Measurements from ENCODE around the gene MRAP.
"Not testable (repeated sequence)": the region's sequence is repeated elsewhere in the genome, so short reads cannot be mapped to it uniquely, and the experiment has no call there.

MRAP gene

DNA sequence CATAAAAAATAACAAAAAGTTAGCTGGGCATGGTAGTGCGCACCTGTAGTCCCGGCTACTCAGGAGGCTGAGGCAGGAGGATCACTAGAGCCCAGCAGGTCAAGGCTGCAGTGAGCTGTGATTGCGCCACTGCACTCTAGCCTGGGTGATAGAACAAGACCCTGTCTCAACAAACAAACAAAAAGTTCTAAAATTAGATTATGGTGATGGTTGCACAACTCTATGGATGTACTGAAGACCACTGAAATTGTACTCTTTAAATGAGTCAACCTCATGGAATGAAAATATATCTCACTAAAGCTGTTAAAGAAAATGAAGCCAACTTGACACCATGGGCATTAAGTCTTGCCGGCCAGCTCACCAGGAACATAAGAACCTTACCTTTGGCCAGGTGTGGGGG lies 9.1 kb downstream of the MRAP start:
- TF ChIP-seq, protein P1, sequence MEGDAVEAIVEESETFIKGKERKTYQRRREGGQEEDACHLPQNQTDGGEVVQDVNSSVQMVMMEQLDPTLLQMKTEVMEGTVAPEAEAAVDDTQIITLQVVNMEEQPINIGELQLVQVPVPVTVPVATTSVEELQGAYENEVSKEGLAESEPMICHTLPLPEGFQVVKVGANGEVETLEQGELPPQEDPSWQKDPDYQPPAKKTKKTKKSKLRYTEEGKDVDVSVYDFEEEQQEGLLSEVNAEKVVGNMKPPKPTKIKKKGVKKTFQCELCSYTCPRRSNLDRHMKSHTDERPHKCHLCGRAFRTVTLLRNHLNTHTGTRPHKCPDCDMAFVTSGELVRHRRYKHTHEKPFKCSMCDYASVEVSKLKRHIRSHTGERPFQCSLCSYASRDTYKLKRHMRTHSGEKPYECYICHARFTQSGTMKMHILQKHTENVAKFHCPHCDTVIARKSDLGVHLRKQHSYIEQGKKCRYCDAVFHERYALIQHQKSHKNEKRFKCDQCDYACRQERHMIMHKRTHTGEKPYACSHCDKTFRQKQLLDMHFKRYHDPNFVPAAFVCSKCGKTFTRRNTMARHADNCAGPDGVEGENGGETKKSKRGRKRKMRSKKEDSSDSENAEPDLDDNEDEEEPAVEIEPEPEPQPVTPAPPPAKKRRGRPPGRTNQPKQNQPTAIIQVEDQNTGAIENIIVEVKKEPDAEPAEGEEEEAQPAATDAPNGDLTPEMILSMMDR (IDR thresholded peaks at IDR 0.05; ENCODE audit: extremely low read depth, missing control alignments) = no peak
- DNase-seq (ENCODE audit: low spot score) = no peak

DNA sequence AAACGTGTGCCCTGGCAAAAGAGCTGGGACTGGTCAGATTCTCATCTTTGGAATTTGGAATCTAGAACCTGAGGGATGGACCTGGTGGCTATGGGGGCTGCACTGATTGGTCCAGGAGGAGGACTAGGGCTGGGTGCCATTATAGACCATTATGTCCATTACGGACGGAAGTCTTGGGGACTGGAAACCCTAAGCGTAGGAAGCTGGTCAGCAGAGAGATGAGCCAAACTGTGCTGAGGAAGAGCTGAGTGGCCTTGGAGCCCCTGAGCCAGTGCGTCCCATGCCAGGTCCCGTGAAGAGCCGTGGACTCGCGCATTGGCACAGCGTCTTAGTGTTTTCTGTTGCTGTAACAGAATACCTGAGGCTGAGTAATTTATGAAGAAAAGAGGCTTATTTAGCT lies 10.0 kb downstream of the MRAP start:
- no peak for DNase-seq (ENCODE audit: low spot score)
- TF ChIP-seq, protein P1 (IDR thresholded peaks at IDR 0.05; ENCODE audit: extremely low read depth, missing control alignments) = no peak

DNA sequence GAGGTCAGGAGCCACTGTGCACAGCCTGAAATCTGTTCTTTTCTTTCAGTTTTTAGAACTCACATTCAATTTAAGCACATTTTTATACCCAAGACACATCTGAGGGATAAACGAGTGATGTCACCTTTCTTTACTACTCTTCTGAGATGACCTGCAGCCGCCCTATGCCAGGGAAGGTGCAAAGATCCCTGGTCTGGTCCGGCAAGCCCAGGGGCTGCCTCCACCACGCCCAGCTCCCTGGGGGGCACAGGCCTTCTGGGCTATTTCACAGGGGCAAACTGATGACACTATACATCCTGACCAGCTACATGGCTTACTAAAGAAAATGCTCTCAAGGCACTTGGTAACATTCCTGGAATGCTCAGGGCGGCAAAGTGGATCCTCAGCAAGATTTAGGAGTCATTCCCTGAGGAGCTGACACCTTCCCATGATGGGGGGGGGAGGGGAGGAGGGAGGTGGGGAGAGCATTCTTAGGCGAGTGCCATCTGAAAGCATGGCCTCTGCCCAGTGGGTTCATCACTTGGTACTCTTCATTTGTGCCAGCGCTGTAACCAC lies 11.3 kb downstream of the MRAP start:
- no peak for DNase-seq (ENCODE audit: low spot score)
- TF ChIP-seq, protein P1 (IDR thresholded peaks at IDR 0.05; ENCODE audit: extremely low read depth, missing control alignments) = no peak

DNA sequence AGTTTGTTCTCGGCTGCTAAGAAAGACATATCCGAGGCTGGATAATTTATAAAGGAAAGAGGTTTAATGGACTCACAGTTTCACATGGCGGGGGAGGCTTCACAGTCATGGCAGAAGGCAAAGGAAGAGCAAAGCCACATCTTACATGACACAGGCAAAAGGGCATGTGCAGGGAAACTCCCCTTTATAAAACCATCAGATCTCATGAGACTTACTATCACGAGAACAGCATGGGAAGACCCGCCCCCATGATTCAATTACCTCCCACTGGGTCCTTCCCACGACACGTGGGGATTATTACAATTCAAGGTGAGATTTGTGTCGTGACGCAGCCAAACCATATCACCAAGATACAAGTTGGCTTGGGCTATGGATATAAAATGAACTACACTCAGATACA lies 12.3 kb downstream of the MRAP start:
- not testable (repeated sequence) for DNase-seq (ENCODE audit: low spot score)

DNA sequence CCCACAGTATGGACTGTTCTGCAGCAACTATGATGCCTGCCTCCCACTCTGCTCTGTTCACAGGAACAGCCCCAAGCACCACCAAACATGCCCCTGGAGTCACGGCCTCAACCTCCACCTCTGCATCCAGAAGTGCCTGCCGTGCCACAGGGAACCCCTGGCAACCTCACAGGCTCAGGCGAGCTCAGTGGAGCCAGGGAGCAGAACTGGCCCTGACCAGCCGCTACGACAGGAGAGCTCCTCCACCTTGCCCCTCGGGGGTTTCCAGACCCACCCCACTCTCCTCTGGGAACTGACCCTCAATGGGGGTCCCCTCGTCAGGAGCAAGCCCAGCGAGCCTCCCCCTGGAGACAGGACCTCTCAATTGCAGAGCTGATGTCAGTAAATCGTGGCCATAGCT lies 13.0 kb downstream of the MRAP start:
- DNase-seq (ENCODE audit: low spot score) = no peak
- TF ChIP-seq, protein P1 (IDR thresholded peaks at IDR 0.05; ENCODE audit: extremely low read depth, missing control alignments) = no peak

DNA sequence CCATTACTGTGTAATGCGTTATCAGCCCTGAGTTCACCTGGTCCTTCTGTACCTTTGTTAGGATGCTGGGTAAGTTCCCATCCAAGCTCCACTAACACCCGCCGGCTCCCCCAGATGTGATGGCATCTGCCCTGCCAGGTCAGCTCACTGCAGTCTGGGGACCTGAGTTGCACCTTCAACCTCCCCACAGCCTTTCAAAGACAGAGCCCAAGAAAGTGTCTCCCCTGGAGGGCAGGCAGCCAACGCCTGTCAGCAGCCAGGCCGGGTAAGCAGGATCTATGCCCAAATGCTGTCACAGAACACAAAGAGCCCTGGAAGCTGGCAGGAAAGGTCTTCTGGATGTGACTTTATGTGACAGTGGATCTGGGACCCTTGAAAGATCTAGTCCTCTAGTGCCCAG lies 13.7 kb downstream of the MRAP start:
- no peak for DNase-seq (ENCODE audit: low spot score)
- TF ChIP-seq, protein P1 (IDR thresholded peaks at IDR 0.05; ENCODE audit: extremely low read depth, missing control alignments) = no peak

DNA sequence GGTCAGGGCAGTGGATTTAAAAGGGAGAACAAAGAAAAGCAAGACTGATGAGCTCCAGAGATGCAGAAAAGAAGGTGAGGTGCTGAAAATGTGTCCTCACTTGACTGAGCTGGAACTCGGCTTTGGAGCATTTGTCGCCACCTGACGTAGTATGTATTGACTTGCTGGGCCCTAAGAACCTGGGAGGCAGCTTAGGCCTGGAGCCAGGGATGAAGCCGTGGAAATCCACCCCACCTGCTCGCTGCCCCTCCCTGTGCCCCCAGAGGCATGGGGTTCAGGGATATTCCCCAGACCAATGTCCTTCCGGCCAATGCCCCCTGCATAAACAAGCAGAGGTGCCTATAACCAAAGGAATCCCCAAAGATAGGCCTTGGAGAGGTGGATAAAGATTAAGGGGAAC lies 14.3 kb downstream of the MRAP start:
- TF ChIP-seq, protein P1 (IDR thresholded peaks at IDR 0.05; ENCODE audit: extremely low read depth, missing control alignments) = no peak
- no peak for DNase-seq (ENCODE audit: low spot score)

DNA sequence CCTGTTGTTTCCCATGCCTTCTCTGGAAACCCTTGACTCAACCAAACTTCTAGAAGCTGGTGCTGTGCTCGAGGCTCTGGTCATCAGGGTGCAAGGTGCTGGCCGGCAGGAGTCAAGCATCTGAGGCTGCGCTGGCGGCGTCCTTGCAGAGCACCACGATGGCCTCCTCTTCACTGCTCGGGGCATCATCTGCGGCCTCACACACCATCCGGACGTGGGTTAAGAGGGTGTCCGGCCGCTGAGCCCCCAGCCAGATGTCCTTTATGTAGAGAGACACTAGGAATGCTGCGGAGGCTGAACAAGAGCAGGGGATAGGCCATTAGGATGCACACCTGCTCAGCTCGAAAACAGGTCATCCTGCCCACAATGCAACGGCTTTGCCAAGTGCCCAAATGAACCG lies 16.2 kb downstream of the MRAP start:
- DNase-seq (ENCODE audit: low spot score) = no peak
- TF ChIP-seq, protein P1 (IDR thresholded peaks at IDR 0.05; ENCODE audit: extremely low read depth, missing control alignments) = no peak
